Measurements from ENCODE around the gene SEC14L2.

Gene SEC14L2

GRCh38 chr22:30408388-30409102, 11.7 kb downstream of the SEC14L2 start:
- no peak for DNase-seq

- no peak for DNase-seq
These were observed 15.0 kb downstream of the SEC14L2 start for GRCh38 chr22:30411780-30412179.

GRCh38 chr22:30413001-30413400, 16.2 kb downstream of the SEC14L2 start:
- no peak for DNase-seq

GRCh38 chr22:30413745-30414524, 17.1 kb downstream of the SEC14L2 start:
- no peak for DNase-seq

- DNase-seq = no peak
These were observed 17.8 kb downstream of the SEC14L2 start for GRCh38 chr22:30414525-30415047.

- DNase-seq = no peak
These were observed 19.6 kb downstream of the SEC14L2 start for GRCh38 chr22:30416403-30416802.

GRCh38 chr22:30416837-30417236, 20.0 kb downstream of the SEC14L2 start:
- no peak for DNase-seq

- DNase-seq = no peak
These were observed 23.7 kb downstream of the SEC14L2 start for GRCh38 chr22:30420347-30421125.

GRCh38 chr22:30421695-30422480, 25.1 kb downstream of the SEC14L2 start:
- DNase-seq = no peak

GRCh38 chr22:30422481-30423300, 25.9 kb downstream of the SEC14L2 start:
- peak; percentile 68 for DNase-seq

GRCh38 chr22:30423301-30423958, 26.6 kb downstream of the SEC14L2 start:
- peak; percentile 80 for DNase-seq

- peak; percentile 99 for DNase-seq
These were observed 27.2 kb downstream of the SEC14L2 start for GRCh38 chr22:30423959-30424533.

- peak; percentile 44 for DNase-seq
These were observed 27.9 kb downstream of the SEC14L2 start for GRCh38 chr22:30424534-30425326.

- no peak for DNase-seq
These were observed 28.5 kb downstream of the SEC14L2 start for GRCh38 chr22:30425327-30425615.

- peak; percentile 53 for DNase-seq
These were observed 29.0 kb downstream of the SEC14L2 start, which contains the start of gene MTFP1 for GRCh38 chr22:30425616-30426387. MTFP1 (plus strand) TSS chr22:30425768; CDS start chr22:30425880, 112 bp downstream.

GRCh38 chr22:30426388-30427353, 29.9 kb downstream of the SEC14L2 start:
- DNase-seq = peak; percentile 93

GRCh38 chr22:30427871-30428270, 31.1 kb downstream of the SEC14L2 start:
- DNase-seq = no peak

- no peak for DNase-seq
These were observed 33.1 kb downstream of the SEC14L2 start for GRCh38 chr22:30429887-30430286.
